K562 (cell line): Measurements from ENCODE around the gene CAMK2D. TPM values are rescaled to one million over a fixed set of nuclear protein-coding genes. Genes with fewer than 3 reads are reported as not detected.

Experiments
- ATAC-seq: fragments of 200-7000 bp; cut with Tn5 transposase; 3 replicates; pipeline ENCODE4 v1.9.1; 2020; ENCODE audit warnings: moderate library complexity
- BruUV-seq: library from RNA; stranded (reverse); fragments of 400-500 nt; replicated peaks from 2 replicates; lab custom pipeline; 2021; lab: Mats Ljungman, UMichigan
- CTCF ChIA-PET: fragments of 300-600 bp; formaldehyde crosslinking; extraction: SDS; loops from one replicate; lab custom pipeline; 2021; ENCODE audit warnings: low intra/inter-chr PET ratio; lab: Yijun Ruan, JAX
- POLR2A ChIA-PET: fragments of 300-600, 350-650 bp; sonication (Branson Sonifier 250); formaldehyde crosslinking; extraction: SDS; loops from one replicate; lab custom pipeline; 2021; ENCODE audit warnings: antibody characterized with exemption, inconsistent platforms; lab: Yijun Ruan, JAX
- DNase-seq, 4 experiments: peaks; one replicate each; pipeline versions ENCODE4 v3.0.0 to v3.0.0-alpha.2; 2011 to 2018; ENCODE audit warnings: low spot score in 3 of 4, mixed read lengths in 3 of 4; ENCODE audit errors: extremely low read depth in 1 of 4
- FAIRE-seq: peaks from 2 replicates; lab custom pipeline; 2011; peaks lifted over from hg19 to GRCh38; lab: Jason Lieb, UNC
- H2AFZ ChIP-seq: 2 replicates; pipeline ENCODE4 v1.6.0; 2011; ENCODE audit warnings: low read depth, low read length, control low read depth, inconsistent platforms
- H3K27ac ChIP-seq: fragments of 200-600 bp; 3 replicates; pipeline ENCODE4 v1.8.0; 2011; ENCODE audit warnings: low read depth, mild to moderate bottlenecking, control low read depth, inconsistent platforms, low read length, moderate library complexity, mixed read lengths; ENCODE audit errors: extremely low read depth
- H3K27me3 ChIP-seq, 2 experiments: fragments of 300-600 bp in 1 of 2; 2 replicates in 1 of 2; 3 replicates in 1 of 2; pipeline versions ENCODE4 v1.6.0 to v1.8.0; 2011; ENCODE audit warnings: inconsistent platforms in 2 of 2, low read length in 2 of 2, mild to moderate bottlenecking in 1 of 2, mixed read lengths in 1 of 2, moderate library complexity in 1 of 2; ENCODE audit not compliant: control insufficient read depth in 2 of 2, insufficient read depth in 2 of 2
- H3K36me3 ChIP-seq: fragments of 300-600 bp; 3 replicates; pipeline ENCODE4 v1.8.0; 2011; ENCODE audit warnings: mild to moderate bottlenecking, low read length, inconsistent platforms; ENCODE audit not compliant: control insufficient read depth, insufficient read depth
- H3K4me1 ChIP-seq, 2 experiments: fragments of 200-600 bp in 1 of 2; replicated peaks in 1 of 2; 2 replicates in 1 of 2; 3 replicates in 1 of 2; pipeline versions ENCODE4 v1.5.1 to v1.8.0; 2011; ENCODE audit warnings: inconsistent platforms in 2 of 2, low read length in 2 of 2, mild to moderate bottlenecking in 1 of 2, mixed read lengths in 1 of 2, moderate library complexity in 1 of 2; ENCODE audit not compliant: control insufficient read depth in 2 of 2, insufficient read depth in 2 of 2
- H3K4me2 ChIP-seq: 2 replicates; pipeline ENCODE4 v1.6.1; 2011; ENCODE audit warnings: low read length, control low read depth, inconsistent platforms, mixed read lengths; ENCODE audit not compliant: insufficient read depth
- H3K4me3 ChIP-seq: fragments of 200-600 bp; sonication (generic), shearing (Covaris generic); 2 replicates; pipeline ENCODE4 v1.5.1; 2016; ENCODE audit warnings: control low read depth, inconsistent platforms
- H3K79me2 ChIP-seq: fragments of 200-600 bp; 3 replicates; pipeline ENCODE4 v1.8.0; 2011; ENCODE audit warnings: low read length, inconsistent platforms; ENCODE audit not compliant: control insufficient read depth, insufficient read depth
- H3K9ac ChIP-seq, 2 experiments: 2 replicates each; pipeline versions ENCODE4 v1.6.0 to v1.6.1; 2011; ENCODE audit warnings: low read depth in 2 of 2, low read length in 2 of 2, control low read depth in 1 of 2, inconsistent platforms in 1 of 2, mild to moderate bottlenecking in 1 of 2, mixed read lengths in 1 of 2; ENCODE audit not compliant: insufficient read depth in 1 of 2
- H3K9me1 ChIP-seq: one replicate; pipeline ENCODE4 v1.6.0; 2011; ENCODE audit warnings: inconsistent platforms, mild to moderate bottlenecking, low read length, moderate library complexity; ENCODE audit not compliant: control insufficient read depth, insufficient read depth
- H3K9me3 ChIP-seq: replicated peaks from 2 replicates; pipeline ENCODE4 v1.5.1; 2011; ENCODE audit warnings: low read depth, low read length, inconsistent platforms; ENCODE audit not compliant: control insufficient read depth, insufficient read depth
- H4K20me1 ChIP-seq: replicated peaks from 2 replicates; pipeline ENCODE4 v1.6.1; 2011; ENCODE audit warnings: low read length, inconsistent platforms, mixed read lengths; ENCODE audit not compliant: control insufficient read depth, insufficient read depth
- ELF1 ChIP-seq: fragments of 200-800 bp; sonication (Bioruptor generic); IDR thresholded peaks from 2 replicates; pipeline ENCODE4 v1.6.1; 2016; ENCODE audit warnings: missing genetic modification characterization, missing compliant biosample characterization
- ELK3 ChIP-seq: fragments of 450-650 bp; formaldehyde crosslinking; IDR thresholded peaks from 2 replicates; pipeline ENCODE4 v1.4.0; 2020; ENCODE audit warnings: mild to moderate bottlenecking
- GATAD2B ChIP-seq: fragments of 450-650 bp; IDR thresholded peaks from 2 replicates; pipeline ENCODE4 v1.6.1; 2017; ENCODE audit warnings: mild to moderate bottlenecking, borderline replicate concordance
- HDAC1 ChIP-seq, 2 experiments: fragments of 450-650 bp; IDR thresholded peaks; 2 replicates each; pipeline ENCODE4 v1.6.1; 2016 to 2017; ENCODE audit warnings: inconsistent platforms in 1 of 2, mild to moderate bottlenecking in 1 of 2, moderate library complexity in 1 of 2
- MYBL2 ChIP-seq, 2 experiments: fragments of 450-650 bp in 1 of 2; sonication (generic) in 1 of 2; formaldehyde crosslinking in 1 of 2; IDR thresholded peaks; 2 replicates each; pipeline versions ENCODE4 v1.6.1 to v1.8.1; 2017 to 2022; ENCODE audit warnings: borderline replicate concordance in 1 of 2, inconsistent platforms in 1 of 2, low read depth in 1 of 2, mild to moderate bottlenecking in 1 of 2, missing genetic modification reagents in 1 of 2, moderate library complexity in 1 of 2
- SIN3B ChIP-seq: fragments of 450-650 bp; IDR thresholded peaks from 2 replicates; pipeline ENCODE4 v1.6.1; 2017; ENCODE audit warnings: low read depth, mild to moderate bottlenecking, moderate library complexity
- TAF9B ChIP-seq: fragments of 450-650 bp; IDR thresholded peaks from 2 replicates; pipeline ENCODE4 v1.6.1; 2018; ENCODE audit warnings: mild to moderate bottlenecking; ENCODE audit not compliant: partially characterized antibody
- WGBS: fragments of 100-300 bp; shearing (Covaris generic); methylation state at CpG from one replicate; pipeline ENCODE4 v1.1.6; 2016; ENCODE audit warnings: low coverage, mixed read lengths; ENCODE audit not compliant: insufficient coverage; ENCODE audit errors: missing lambda C conversion rate; 5-methylcytosine and 5-hydroxymethylcytosine counted together
- in situ Hi-C: fragments of 300-500 bp; cut with MboI; formaldehyde crosslinking; loops from 4 replicates; pipeline ENCODE4 v1.15.0; 2018; ENCODE audit warnings: inconsistent platforms, mixed read lengths
- intact Hi-C: fragments of 100-400 bp; cut with micrococcal nuclease; formaldehyde crosslinking; loops from 2 replicates; pipeline ENCODE4 v1.14.2; 2022
- polyA plus RNA-seq, 8 experiments: library from polyadenylated mRNA; depleted of rRNA in 4 of 8; stranded (reverse) in 5 of 8; unstranded in 3 of 8; fragments of >200 nt; fragmentation: Nextera tagmentation in 2 of 8; fragmentation: Illumina TruSeq in 1 of 8; extraction: Ambion mirVana in 2 of 8; extraction: Trizol in 1 of 8; gene quantifications; 2 replicates each; pipeline versions ENCODE4 v1.2.1 to v1.2.3, GENCODE V29; 2011 to 2014; ENCODE audit warnings: inconsistent platforms in 1 of 8, missing spikeins in 1 of 8
- total RNA-seq, 7 experiments: library from RNA; depleted of rRNA in 6 of 7; stranded (reverse); fragments of >200 nt in 6 of 7; fragmentation: Illumina TruSeq in 2 of 7; extraction: Trizol in 2 of 7; gene quantifications; 2 replicates each; pipeline versions ENCODE4 v1.2.1 to v1.2.3, GENCODE V29; 2011 to 2021; ENCODE audit warnings: low replicate concordance in 1 of 7

CAMK2D gene
- total and polyA plus RNA-seq, 9 of the 15 experiments (the other 6 are each of a cell fraction or from before 2014, with no cell fraction given), result 0.01 to 0.33 (median 0.04) TPM; not detected in 2

GRCh38 chr4:113450295-113451080, 311.1 kb downstream of the CAMK2D start:
- ChIA-PET CTCF (no interaction called here), POLR2A (no interaction called here)
- intact Hi-C loops (no loop called here), in situ Hi-C loops (no loop called here)
- no peaks in the 10 kb centered on the region for H3K9me1 ChIP-seq
- no peaks in the 10 kb centered on the region for H3K4me1 ChIP-seq
- no peak overlapping the region for H2AFZ ChIP-seq
- TF ChIP-seq TAF9B (no peak), MYBL2 (IDR thresholded peaks at IDR 0.05; ENCODE audit: low read depth) (no peak), MYBL2 (CRISPR knock-in tag; IDR thresholded peaks at IDR 0.05; ENCODE audit: borderline replicate concordance) (no peak), GATAD2B (no peak), ELF1 (no peak), SIN3B (no peak), ELK3 (CRISPR knock-in tag) (no peak), HDAC1 (IDR thresholded peaks at IDR 0.05) (no peak)
- BruUV-seq, result no TSS peak
- no peak overlapping the region for H3K27ac ChIP-seq
- WGBS, result 1% methylated on average over 5 of the region's 5 CpGs
- no peak overlapping the region for H3K4me2 ChIP-seq
- H3K9me3 ChIP-seq, result no peaks in the 10 kb centered on the region
- no peaks in the 10 kb centered on the region for H4K20me1 ChIP-seq
- H3K36me3 ChIP-seq, result no peaks in the 10 kb centered on the region
- no peak for DNase-seq
- FAIRE-seq, result no peak
- H3K4me3 ChIP-seq, result no peak overlapping the region
- H3K79me2 ChIP-seq, result no peaks in the 10 kb centered on the region
- no peaks in the 10 kb centered on the region for H3K27me3 ChIP-seq
- no peak overlapping the region for H3K9ac ChIP-seq
- no peak for ATAC-seq
